ENCODE measurements around the gene OAS3. TPM values are rescaled to one million over a fixed set of nuclear protein-coding genes. Genes with fewer than 3 reads are reported as not detected.

Gene OAS3
- total RNA-seq, 2 donors from 2014 or later, result 11.9 to 13.7 TPM

GRCh38 chr12:112942572-112942971, 4.3 kb downstream of the OAS3 start:
- Histone ChIP-seq H3K36me3 (peaks cover 9% of the 10 kb centered on the region), H3K27me3 (replicated peaks; ENCODE audit: insufficient read depth) (no peaks in the 10 kb centered on the region), H3K9me3 (no peaks in the 10 kb centered on the region), H3K4me3 (no peak overlapping the region), H3K4me1 (ENCODE audit: control insufficient read depth in 1 of 2, low read depth in 2 of 2) (peaks cover 4 to 17% of the 10 kb centered on the region in 2 donors), H3K27ac (no peak overlapping the region)
- no peak for TF ChIP-seq CTCF (IDR thresholded peaks at IDR 0.05)
- DNase-seq (ENCODE audit: low spot score) (no peak), ATAC-seq (ENCODE audit: insufficient number of reproducible peaks, low FRiP score, low read depth) (no peak)

- Histone ChIP-seq H3K27me3 (replicated peaks; ENCODE audit: insufficient read depth) (no peaks in the 10 kb centered on the region), H3K4me3 (no peak overlapping the region), H3K36me3 (peaks cover 9% of the 10 kb centered on the region), H3K4me1 (ENCODE audit: control insufficient read depth in 1 of 2, low read depth in 2 of 2) (peaks cover under 1 to 12% of the 10 kb centered on the region in 2 donors), H3K9me3 (no peaks in the 10 kb centered on the region), H3K27ac (no peak overlapping the region)
- ATAC-seq (ENCODE audit: insufficient number of reproducible peaks, low FRiP score, low read depth) (no peak), DNase-seq (ENCODE audit: low spot score) (no peak)
- TF ChIP-seq CTCF (IDR thresholded peaks at IDR 0.05), result no peak
Observed at GRCh38 chr12:112944024-112944690, 5.9 kb downstream of the OAS3 start.

DNA sequence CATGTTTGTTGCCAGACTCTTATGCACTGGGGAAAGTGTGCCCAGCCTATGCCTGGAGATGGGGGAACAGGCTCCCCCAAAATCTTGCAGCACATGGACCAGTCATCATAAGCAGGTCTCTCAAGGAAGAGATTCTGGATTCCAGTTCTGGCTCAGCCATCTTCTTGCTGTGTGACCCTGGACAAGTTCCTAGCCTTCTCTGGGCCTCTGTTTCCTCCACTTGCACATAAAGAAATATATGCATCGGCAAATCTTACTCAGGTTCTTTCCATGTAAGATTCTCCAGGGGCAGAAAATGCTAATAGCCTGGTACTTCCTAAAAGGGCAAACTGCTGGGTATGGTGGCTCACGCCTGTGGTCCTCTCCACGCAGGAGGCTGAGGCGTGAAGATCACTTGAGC, 7.2 kb downstream of the OAS3 start:
- no peak for TF ChIP-seq CTCF (IDR thresholded peaks at IDR 0.05)
- Histone ChIP-seq H3K4me3 (no peak overlapping the region), H3K4me1 (ENCODE audit: control insufficient read depth in 1 of 2, low read depth in 2 of 2) (no peaks in the 10 kb centered on the region), H3K9me3 (no peaks in the 10 kb centered on the region), H3K27ac (no peak overlapping the region), H3K36me3 (peaks cover 9% of the 10 kb centered on the region), H3K27me3 (replicated peaks; ENCODE audit: insufficient read depth) (no peaks in the 10 kb centered on the region)
- no peak for DNase-seq (ENCODE audit: low spot score)
- no peak for ATAC-seq (ENCODE audit: insufficient number of reproducible peaks, low FRiP score, low read depth)

DNA sequence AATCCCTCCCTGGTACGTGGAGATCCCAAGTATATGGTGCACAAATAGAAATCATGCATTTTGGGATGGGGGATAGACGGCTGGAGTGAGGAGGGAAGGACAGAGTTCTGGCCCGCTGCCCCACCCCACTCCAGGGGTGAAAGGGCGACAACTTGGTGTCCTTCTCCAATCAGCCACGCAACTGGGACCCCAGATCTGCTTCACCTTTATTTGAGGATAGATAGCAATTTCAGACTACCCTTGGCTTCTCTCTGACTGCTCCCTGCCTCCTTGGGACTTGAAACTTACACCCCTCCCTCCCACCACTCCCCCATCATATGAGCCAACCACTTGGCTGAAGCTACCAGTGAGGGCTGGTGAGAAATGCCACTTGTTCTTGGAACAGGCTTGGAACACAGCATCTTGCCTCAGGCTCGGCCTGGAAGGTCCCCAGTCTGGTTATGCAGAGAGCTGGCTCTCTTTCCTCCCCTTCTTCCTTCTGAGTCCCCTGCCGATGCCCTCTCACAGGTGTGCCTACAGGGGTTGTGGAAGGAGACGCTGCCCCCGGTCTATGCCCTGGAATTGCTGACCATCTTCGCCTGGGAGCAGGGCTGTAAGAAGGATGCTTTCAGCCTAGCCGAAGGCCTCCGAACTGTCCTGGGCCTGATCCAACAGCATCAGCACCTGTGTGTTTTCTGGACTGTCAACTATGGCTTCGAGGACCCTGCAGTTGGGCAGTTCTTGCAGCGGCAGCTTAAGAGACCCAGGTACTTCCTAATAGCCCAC, 8.1 kb downstream of the OAS3 start:
- H3K27me3 ChIP-seq (replicated peaks; ENCODE audit: insufficient read depth), result no peaks in the 10 kb centered on the region
- no peak for DNase-seq (ENCODE audit: low spot score)
- no peak overlapping the region for H3K27ac ChIP-seq
- peaks cover 9% of the 10 kb centered on the region for H3K36me3 ChIP-seq
- no peaks in the 10 kb centered on the region for H3K4me1 ChIP-seq (ENCODE audit: control insufficient read depth in 1 of 2, low read depth in 2 of 2)
- H3K4me3 ChIP-seq, result no peak overlapping the region
- H3K9me3 ChIP-seq, result no peaks in the 10 kb centered on the region
- no peak for TF ChIP-seq CTCF (IDR thresholded peaks at IDR 0.05)
- ATAC-seq (ENCODE audit: insufficient number of reproducible peaks, low FRiP score, low read depth), result no peak

- Histone ChIP-seq H3K9me3 (no peaks in the 10 kb centered on the region), H3K36me3 (peaks cover 9% of the 10 kb centered on the region), H3K27ac (no peak overlapping the region), H3K27me3 (replicated peaks; ENCODE audit: insufficient read depth) (no peaks in the 10 kb centered on the region), H3K4me1 (ENCODE audit: control insufficient read depth in 1 of 2, low read depth in 2 of 2) (no peaks in the 10 kb centered on the region), H3K4me3 (no peak overlapping the region)
- no peak for DNase-seq (ENCODE audit: low spot score)
- no peak for TF ChIP-seq CTCF (IDR thresholded peaks at IDR 0.05)
- no peak for ATAC-seq (ENCODE audit: insufficient number of reproducible peaks, low FRiP score, low read depth)
Observed at GRCh38 chr12:112947314-112947713, 9.0 kb downstream of the OAS3 start.
